PC-9 (cell line): ENCODE results near the gene ATXN3L. TPM values are rescaled to one million over a fixed set of nuclear protein-coding genes. Genes with fewer than 3 reads are reported as not detected.

Experiments used
- BruUV-seq: library from RNA; stranded (reverse); fragments of 400-500 nt; replicated peaks from 2 replicates; lab custom pipeline; 2021; lab: Mats Ljungman, UMichigan
- CTCF ChIA-PET: fragments of 300-600 bp; sonication (Branson Sonifier 250); formaldehyde crosslinking; loops from one replicate; lab custom pipeline; 2022; ENCODE audit warnings: antibody characterized with exemption; lab: Charles Lee
- POLR2A ChIA-PET: fragments of 300-600 bp; sonication (Branson Sonifier 250); formaldehyde crosslinking; loops from one replicate; lab custom pipeline; 2022; ENCODE audit warnings: antibody characterized with exemption; ENCODE audit not compliant: unreplicated experiment; lab: Charles Lee
- DNase-seq, 2 experiments: peaks; one replicate each; pipeline versions ENCODE4 v3.0.0 to v3.0.0-alpha.2; 2015 to 2022; ENCODE audit warnings: mixed read lengths in 1 of 2
- H2AFZ ChIP-seq: fragments of 200-600 bp; sonication (generic); 2 replicates; pipeline ENCODE4 v1.8.1; 2017; ENCODE audit warnings: antibody characterized with exemption
- H3F3A ChIP-seq: fragments of 200-600 bp; sonication (generic); 2 replicates; pipeline ENCODE4 v1.8.1; 2017; ENCODE audit warnings: antibody characterized with exemption, mild to moderate bottlenecking, low read depth; ENCODE audit not compliant: insufficient read depth
- H3K27ac ChIP-seq: fragments of 200-600 bp; sonication (generic); 2 replicates; pipeline ENCODE4 v1.6.1; 2016; ENCODE audit warnings: mixed run types
- H3K27me3 ChIP-seq: fragments of 200-600 bp; sonication (generic); 2 replicates; pipeline ENCODE4 v1.6.1; 2016; ENCODE audit warnings: low read depth, mixed run types; ENCODE audit not compliant: insufficient read depth
- H3K36me3 ChIP-seq: fragments of 200-600 bp; sonication (generic); 2 replicates; pipeline ENCODE4 v1.6.1; 2016; ENCODE audit warnings: low read depth, mixed run types
- H3K4me1 ChIP-seq: fragments of 200-600 bp; sonication (generic); replicated peaks from 2 replicates; pipeline ENCODE4 v1.6.1; 2016; ENCODE audit warnings: mixed run types; ENCODE audit not compliant: insufficient read depth
- H3K4me2 ChIP-seq: fragments of 200-600 bp; sonication (generic); 2 replicates; pipeline ENCODE4 v1.6.1; 2017; ENCODE audit warnings: mixed run types
- H3K4me3 ChIP-seq: fragments of 200-600 bp; sonication (generic); 2 replicates; pipeline ENCODE4 v1.6.1; 2016; ENCODE audit warnings: mixed run types
- H3K79me2 ChIP-seq: fragments of 200-600 bp; sonication (generic); 2 replicates; pipeline ENCODE4 v1.6.1; 2017; ENCODE audit warnings: low read depth, mixed run types
- H3K9me2 ChIP-seq: fragments of 200-600 bp; sonication (generic); 2 replicates; pipeline ENCODE4 v1.8.1; 2017; ENCODE audit warnings: mild to moderate bottlenecking; ENCODE audit not compliant: insufficient read depth
- H3K9me3 ChIP-seq: fragments of 200-600 bp; sonication (generic); 2 replicates; pipeline ENCODE4 v1.8.1; 2016; ENCODE audit warnings: low read depth; ENCODE audit not compliant: insufficient read depth
- H4K20me1 ChIP-seq: fragments of 200-600 bp; sonication (generic); 2 replicates; pipeline ENCODE4 v1.8.1; 2017; ENCODE audit not compliant: insufficient read depth
- EZH2 ChIP-seq: fragments of 200-600 bp; sonication (generic); IDR thresholded peaks from 2 replicates; pipeline ENCODE4 v1.8.0; 2017; ENCODE audit warnings: antibody characterized with exemption, low read depth
- intact Hi-C: fragments of 100-400 bp; cut with micrococcal nuclease; formaldehyde crosslinking; loops from one replicate; pipeline ENCODE4 v1.10.0; 2022; ENCODE audit not compliant: unreplicated experiment
- total RNA-seq: library from RNA; stranded (reverse); gene quantifications from 2 replicates; pipeline ENCODE4 v1.2.3, GENCODE V29; 2021
- TF ChIP-seq, protein P1 (sequence below): fragments of 200-600 bp; sonication (generic); conservative IDR thresholded peaks from 2 replicates; pipeline ENCODE4 v1.6.1; 2017; ENCODE audit warnings: mixed run types, antibody characterized with exemption, mild to moderate bottlenecking, moderate library complexity

The ATXN3L gene
- total RNA-seq, 1 experiment from 2014 or later: not detected

DNA sequence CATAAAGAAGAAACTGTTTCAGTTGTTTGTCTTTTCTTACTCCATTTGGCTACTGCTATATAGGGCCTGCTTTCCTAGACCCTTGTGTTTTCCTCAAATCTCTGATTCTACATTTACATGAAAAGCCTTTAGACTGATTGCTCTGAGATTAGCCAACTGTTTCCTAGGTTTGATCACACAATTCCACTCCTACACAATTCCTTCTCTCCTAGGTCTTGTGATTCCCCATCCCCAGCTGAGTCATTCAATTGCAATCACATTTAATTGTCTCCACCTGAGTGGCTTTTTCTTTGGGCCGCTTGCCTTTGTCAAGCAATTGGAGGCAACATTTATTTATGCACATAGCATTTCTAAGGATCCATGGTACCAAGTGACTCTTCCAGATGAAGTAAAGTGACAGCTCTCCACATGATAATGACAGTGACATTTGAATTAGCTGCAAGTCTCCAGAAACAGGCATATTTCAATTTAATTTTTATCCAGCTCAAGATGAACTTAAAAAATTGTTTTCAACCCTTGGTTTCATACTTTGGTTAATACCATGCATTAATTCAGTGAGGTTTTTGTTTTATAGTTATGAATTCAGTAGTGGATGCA, 35.8 kb downstream of the ATXN3L start:
- TF ChIP-seq, protein P1, sequence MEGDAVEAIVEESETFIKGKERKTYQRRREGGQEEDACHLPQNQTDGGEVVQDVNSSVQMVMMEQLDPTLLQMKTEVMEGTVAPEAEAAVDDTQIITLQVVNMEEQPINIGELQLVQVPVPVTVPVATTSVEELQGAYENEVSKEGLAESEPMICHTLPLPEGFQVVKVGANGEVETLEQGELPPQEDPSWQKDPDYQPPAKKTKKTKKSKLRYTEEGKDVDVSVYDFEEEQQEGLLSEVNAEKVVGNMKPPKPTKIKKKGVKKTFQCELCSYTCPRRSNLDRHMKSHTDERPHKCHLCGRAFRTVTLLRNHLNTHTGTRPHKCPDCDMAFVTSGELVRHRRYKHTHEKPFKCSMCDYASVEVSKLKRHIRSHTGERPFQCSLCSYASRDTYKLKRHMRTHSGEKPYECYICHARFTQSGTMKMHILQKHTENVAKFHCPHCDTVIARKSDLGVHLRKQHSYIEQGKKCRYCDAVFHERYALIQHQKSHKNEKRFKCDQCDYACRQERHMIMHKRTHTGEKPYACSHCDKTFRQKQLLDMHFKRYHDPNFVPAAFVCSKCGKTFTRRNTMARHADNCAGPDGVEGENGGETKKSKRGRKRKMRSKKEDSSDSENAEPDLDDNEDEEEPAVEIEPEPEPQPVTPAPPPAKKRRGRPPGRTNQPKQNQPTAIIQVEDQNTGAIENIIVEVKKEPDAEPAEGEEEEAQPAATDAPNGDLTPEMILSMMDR: no peak
- TF ChIP-seq EZH2: no peak
- Histone ChIP-seq H3K79me2 (no peaks in the 10 kb centered on the region), H3K27me3 (no peaks in the 10 kb centered on the region), H4K20me1 (no peaks in the 10 kb centered on the region), H3K36me3 (no peaks in the 10 kb centered on the region), H3K9me3 (no peaks in the 10 kb centered on the region; the same call in 1 of the 2 replicates), H3K27ac (no peak overlapping the region; the same call in 1 of the 2 replicates), H3K4me1 (peaks cover 21% of the 10 kb centered on the region), H3F3A (no peaks in the 10 kb centered on the region), H3K9me2 (no peaks in the 10 kb centered on the region), H2AFZ (no peak overlapping the region; the same call in 1 of the 2 replicates), H3K4me3 (no peak overlapping the region), H3K4me2 (no peak overlapping the region)
- no TSS peak for BruUV-seq
- POLR2A ChIA-PET: no interaction called here
- CTCF ChIA-PET: no interaction called here
- intact Hi-C loops: no loop called here
- no peak for DNase-seq

DNA sequence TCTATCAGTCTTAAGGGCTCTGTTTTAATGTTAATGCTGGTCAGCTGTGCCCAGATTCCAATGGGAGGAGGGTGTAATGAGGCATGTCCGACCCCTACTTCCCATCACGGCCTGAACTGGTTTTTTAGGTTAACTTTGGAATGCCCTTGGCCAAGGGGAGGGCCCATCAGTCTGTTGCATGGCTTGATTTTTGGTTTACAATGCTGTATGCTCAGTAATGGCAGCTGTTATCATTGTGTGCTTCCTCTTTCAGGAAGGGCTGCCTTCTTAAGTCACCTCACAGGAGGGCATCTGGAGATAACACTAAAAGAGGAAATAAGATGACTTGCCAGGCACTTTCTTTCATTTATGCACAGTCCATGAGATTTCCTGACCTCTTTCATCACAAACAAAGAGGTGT, 36.3 kb downstream of the ATXN3L start:
- H3F3A ChIP-seq: no peaks in the 10 kb centered on the region
- H3K36me3 ChIP-seq: no peaks in the 10 kb centered on the region
- H3K4me1 ChIP-seq: peaks cover 21% of the 10 kb centered on the region
- no peak for DNase-seq
- no peaks in the 10 kb centered on the region for H3K79me2 ChIP-seq
- no peaks in the 10 kb centered on the region; the same call in 1 of the 2 replicates for H3K9me3 ChIP-seq
- no peak overlapping the region for H3K4me2 ChIP-seq
- H3K9me2 ChIP-seq: no peaks in the 10 kb centered on the region
- H4K20me1 ChIP-seq: no peaks in the 10 kb centered on the region
- ChIA-PET CTCF (no interaction called here), POLR2A (no interaction called here)
- H3K27ac ChIP-seq: no peak overlapping the region; the same call in 1 of the 2 replicates
- intact Hi-C loops: no loop called here
- no peak overlapping the region for H3K4me3 ChIP-seq
- TF ChIP-seq, protein P1: no peak
- TF ChIP-seq EZH2: no peak
- no peak overlapping the region; the same call in 1 of the 2 replicates for H2AFZ ChIP-seq
- BruUV-seq: no TSS peak
- no peaks in the 10 kb centered on the region for H3K27me3 ChIP-seq

- H4K20me1 ChIP-seq: no peaks in the 10 kb centered on the region
- H3K4me3 ChIP-seq: no peak overlapping the region
- no peaks in the 10 kb centered on the region for H3K36me3 ChIP-seq
- no peaks in the 10 kb centered on the region for H3K79me2 ChIP-seq
- DNase-seq: no peak
- H3K9me2 ChIP-seq: no peaks in the 10 kb centered on the region
- no TSS peak for BruUV-seq
- POLR2A ChIA-PET: no interaction called here
- H3K27me3 ChIP-seq: no peaks in the 10 kb centered on the region
- no peak overlapping the region for H3K4me2 ChIP-seq
- intact Hi-C loops: no loop called here
- no peak for TF ChIP-seq EZH2
- TF ChIP-seq, protein P1: no peak
- no peak overlapping the region for H3K27ac ChIP-seq
- H3K9me3 ChIP-seq: no peaks in the 10 kb centered on the region; the same call in 1 of the 2 replicates
- CTCF ChIA-PET: no interaction called here
- H3F3A ChIP-seq: no peaks in the 10 kb centered on the region
- no peak overlapping the region for H2AFZ ChIP-seq
- peaks cover under 1% of the 10 kb centered on the region; the same call in 1 of the 2 replicates for H3K4me1 ChIP-seq
These were observed 38.6 kb downstream of the ATXN3L start for GRCh38 chrX:13281289-13281688.
